Stomach (tissue), 19 donors: ENCODE measurements around the gene TAPT1. TPM values are rescaled to one million over a fixed set of nuclear protein-coding genes. Genes with fewer than 3 reads are reported as not detected.
"Not testable (repeated sequence)": the region's sequence is repeated elsewhere in the genome, so short reads cannot be mapped to it uniquely, and the experiment has no call there.

Experiments
- DNase-seq, 2 donors: peaks; one replicate each; pipeline versions ENCODE4 v3.0.0 to v3.0.0-alpha.2; 2013 to 2019
- H3K27ac ChIP-seq, 5 donors: fragments of 200-600 bp in 4 of 5; sonication (generic) in 4 of 5; one replicate each; pipeline ENCODE4 v1.5.1; 2013 to 2019; ENCODE audit warnings: mild to moderate bottlenecking in 1 of 5, moderate library complexity in 1 of 5
- H3K27me3 ChIP-seq, 3 donors: fragments of 200-600 bp; sonication (generic); one replicate each; pipeline ENCODE4 v1.5.1; 2017 to 2019; ENCODE audit warnings: mixed run types in 1 of 3
- H3K36me3 ChIP-seq, 4 donors: fragments of 200-600 bp; sonication (generic); 1 replicate in 3 of 4; 2 replicates in 1 of 4; pipeline ENCODE4 v1.5.1; 2016 to 2019
- H3K4me1 ChIP-seq, 4 donors: fragments of 200-600 bp; sonication (generic); one replicate each; pipeline ENCODE4 v1.5.1; 2016 to 2019
- H3K4me3 ChIP-seq, 4 donors: fragments of 200-600 bp; sonication (generic) in 3 of 4; one replicate each; pipeline ENCODE4 v1.5.1; 2016 to 2019; ENCODE audit warnings: mild to moderate bottlenecking in 1 of 4
- H3K9me3 ChIP-seq, 4 donors: fragments of 200-600 bp; sonication (generic); one replicate each; pipeline ENCODE4 v1.5.1; 2016 to 2019
- EP300 ChIP-seq: sonication (generic); formaldehyde crosslinking; IDR thresholded peaks from one replicate; pipeline ENCODE4 v1.6.1; 2017; ENCODE audit warnings: antibody characterized with exemption
- POLR2A ChIP-seq, 4 donors: fragments of 450-650 bp; IDR thresholded peaks; one replicate each; pipeline ENCODE4 v1.6.1; 2016; ENCODE audit warnings: antibody characterized with exemption in 4 of 4, control low read depth in 2 of 4, mild to moderate bottlenecking in 1 of 4, moderate library complexity in 1 of 4
- POLR2AphosphoS5 ChIP-seq, 3 donors: sonication (generic); formaldehyde crosslinking; IDR thresholded peaks; one replicate each; pipeline ENCODE4 v1.6.1; 2016; ENCODE audit warnings: antibody characterized with exemption in 3 of 3
- WGBS, 5 donors: extraction: QIAGEN DNeasy Blood & Tissue Kit in 3 of 5; methylation state at CpG; one replicate each; pipeline versions ENCODE4 v1.1.5 to v1.1.7; 2013 to 2018; 5-methylcytosine and 5-hydroxymethylcytosine counted together
- intact Hi-C: fragments of 100-400 bp; cut with DNase I; formaldehyde crosslinking; loops from one replicate; pipeline ENCODE4 v1.15.1; 2023; ENCODE audit warnings: low total_unique reads
- long read RNA-seq, 10 donors: transcript quantifications; one replicate each; lab custom pipeline, GENCODE V29; 2026
- polyA plus RNA-seq, 3 donors: library from polyadenylated mRNA; stranded (reverse); fragments of 200-250 nt; gene quantifications; one replicate each; pipeline ENCODE4 v1.2.3, GENCODE V29; 2013
- total RNA-seq, 5 donors: library from RNA; depleted of rRNA; stranded (reverse); fragments of >200 nt; gene quantifications; one replicate each; pipeline versions ENCODE4 v1.1.0 to v1.2.3, GENCODE V29; 2014 to 2016
- TF ChIP-seq, protein P1 (sequence below), 7 experiments: fragments of 450-650 bp in 4 of 7; fragments of 200-600 bp in 3 of 7; sonication (generic) in 3 of 7; IDR thresholded peaks; one replicate each; pipeline ENCODE4 v1.5.1; 2016 to 2019; ENCODE audit warnings: antibody characterized with exemption in 7 of 7, control low read depth in 2 of 7, mild to moderate bottlenecking in 1 of 7
- donor health status: healthy with polysubstance abuse.
- donor health status: Bipolar disorder and iron deficiency.
- donor health status: healthy.

TAPT1 gene
- 10 to 100 TPM; 12.8 to 97.8 (median 33.0) TPM for total RNA-seq
- 10 to 100 TPM in 1 of 3 donors, 1 to 10 TPM in 2; 5.9 to 10.8 (median 7.6) TPM for polyA plus RNA-seq
- long read RNA-seq, donor 1, full-length matches to known transcripts = 2 of 2 reads
- long read RNA-seq, donor 1, partial matches to known transcripts = 0 of 2 reads
- long read RNA-seq, donor 1, other reads (novel, unspliced or antisense) = 0 of 2 reads
- long read RNA-seq, donor 2, full-length matches to known transcripts = 3 of 3 reads
- long read RNA-seq, donor 2, partial matches to known transcripts = 0 of 3 reads
- long read RNA-seq, donor 2, other reads (novel, unspliced or antisense) = 0 of 3 reads
- long read RNA-seq, donor 3, full-length matches to known transcripts = 3 of 3 reads
- long read RNA-seq, donor 3, partial matches to known transcripts = 0 of 3 reads
- long read RNA-seq, donor 3, other reads (novel, unspliced or antisense) = 0 of 3 reads
- long read RNA-seq, donor 4 = 0 reads
- long read RNA-seq, donor 5 = 0 reads
- long read RNA-seq, donor 6 = 0 reads
- long read RNA-seq, donor 7, full-length matches to known transcripts = 2 of 2 reads
- long read RNA-seq, donor 7, partial matches to known transcripts = 0 of 2 reads
- long read RNA-seq, donor 7, other reads (novel, unspliced or antisense) = 0 of 2 reads
- long read RNA-seq, donor 8, full-length matches to known transcripts = 2 of 2 reads
- long read RNA-seq, donor 8, partial matches to known transcripts = 0 of 2 reads
- long read RNA-seq, donor 8, other reads (novel, unspliced or antisense) = 0 of 2 reads
- long read RNA-seq, donor 9, full-length matches to known transcripts = 5 of 5 reads
- long read RNA-seq, donor 9, partial matches to known transcripts = 0 of 5 reads
- long read RNA-seq, donor 9, other reads (novel, unspliced or antisense) = 0 of 5 reads
- long read RNA-seq, donor 10 = 0 reads

GRCh38 chr4:16225863-16226815 lies at the start of gene TAPT1:
TAPT1 (minus strand) TSS chr4:16226471; CDS start chr4:16226457, 14 bp downstream.
- no peaks in the 10 kb centered on the region for H3K9me3 ChIP-seq
- DNase-seq = peak; percentile 83 to 94
- TF ChIP-seq EP300 = no peak
- peak; percentile 1 to 57 (median 56) for TF ChIP-seq POLR2AphosphoS5 (IDR thresholded peaks at IDR 0.05)
- 0% methylated on average over 22 to 132 of the region's 143 CpGs for WGBS, 5 donors
- no peaks in the 10 kb centered on the region for H3K27me3 ChIP-seq
- peak within 1 kb of the TSS; percentile 93 to 99 (median 98) for H3K27ac ChIP-seq
- peaks cover 22 to 66% (median 51%) of the 10 kb centered on the region in 4 donors for H3K4me1 ChIP-seq
- peak within 1 kb of the TSS; percentile 71 to 94 (median 84) for H3K4me3 ChIP-seq
- H3K36me3 ChIP-seq = no peaks in the 10 kb centered on the region
- intact Hi-C loops = no loop called here

- Histone ChIP-seq H3K9me3 (peaks cover 0 to 4% (median 3%) of the 10 kb centered on the region in 4 donors), H3K36me3 (no peaks in the 10 kb centered on the region), H3K4me3 (no peak overlapping the region), H3K27ac (no peak overlapping the region), H3K27me3 (no peaks in the 10 kb centered on the region), H3K4me1 (peaks cover 0 to 13% (median 2%) of the 10 kb centered on the region in 4 donors)
- intact Hi-C loops = loop anchor here (10.0 kb wide), 1 partner anchor 387 kb away; no protein-coding TSS in a partner anchor
- 48 to 61% (median 50%) methylated on average over 4 of the region's 4 CpGs for WGBS, 5 donors
- TF ChIP-seq EP300 (no peak), POLR2A (IDR thresholded peaks at IDR 0.05) (no peak), POLR2AphosphoS5 (IDR thresholded peaks at IDR 0.05) (no peak)
- TF ChIP-seq, protein P1, sequence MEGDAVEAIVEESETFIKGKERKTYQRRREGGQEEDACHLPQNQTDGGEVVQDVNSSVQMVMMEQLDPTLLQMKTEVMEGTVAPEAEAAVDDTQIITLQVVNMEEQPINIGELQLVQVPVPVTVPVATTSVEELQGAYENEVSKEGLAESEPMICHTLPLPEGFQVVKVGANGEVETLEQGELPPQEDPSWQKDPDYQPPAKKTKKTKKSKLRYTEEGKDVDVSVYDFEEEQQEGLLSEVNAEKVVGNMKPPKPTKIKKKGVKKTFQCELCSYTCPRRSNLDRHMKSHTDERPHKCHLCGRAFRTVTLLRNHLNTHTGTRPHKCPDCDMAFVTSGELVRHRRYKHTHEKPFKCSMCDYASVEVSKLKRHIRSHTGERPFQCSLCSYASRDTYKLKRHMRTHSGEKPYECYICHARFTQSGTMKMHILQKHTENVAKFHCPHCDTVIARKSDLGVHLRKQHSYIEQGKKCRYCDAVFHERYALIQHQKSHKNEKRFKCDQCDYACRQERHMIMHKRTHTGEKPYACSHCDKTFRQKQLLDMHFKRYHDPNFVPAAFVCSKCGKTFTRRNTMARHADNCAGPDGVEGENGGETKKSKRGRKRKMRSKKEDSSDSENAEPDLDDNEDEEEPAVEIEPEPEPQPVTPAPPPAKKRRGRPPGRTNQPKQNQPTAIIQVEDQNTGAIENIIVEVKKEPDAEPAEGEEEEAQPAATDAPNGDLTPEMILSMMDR (IDR thresholded peaks at IDR 0.05) = no peak
- DNase-seq = peak in 1 of 2 donors; percentile 24
Observed at GRCh38 chr4:16271411-16271810, 45.1 kb upstream of the TAPT1 start.

GRCh38 chr4:16270454-16271328 lies 44.4 kb upstream of the TAPT1 start:
- WGBS, 5 donors = 66 to 84% (median 80%) methylated on average over 6 of the region's 6 CpGs
- Histone ChIP-seq H3K9me3 (no peaks in the 10 kb centered on the region), H3K4me1 (peaks cover 0 to 13% (median 2%) of the 10 kb centered on the region in 4 donors), H3K27ac (no peak overlapping the region), H3K36me3 (no peaks in the 10 kb centered on the region), H3K27me3 (no peaks in the 10 kb centered on the region), H3K4me3 (no peak overlapping the region)
- intact Hi-C loops = loop anchor here (10.0 kb wide), 1 partner anchor 386 kb away; no protein-coding TSS in a partner anchor
- TF ChIP-seq POLR2AphosphoS5 (IDR thresholded peaks at IDR 0.05) = no peak
- TF ChIP-seq, protein P1 (IDR thresholded peaks at IDR 0.05) = no peak
- no peak for DNase-seq

- H3K36me3 ChIP-seq, H3K27me3 ChIP-seq, H3K9me3 ChIP-seq, H3K4me3 ChIP-seq, DNase-seq, H3K27ac ChIP-seq: not testable (repeated sequence)
- WGBS, 5 donors = 67 to 85% (median 73%) methylated on average over 4 of the region's 4 CpGs
- intact Hi-C loops = loop anchor here (5.0 to 10.0 kb wide), 2 partner anchors 243 to 385 kb away; no protein-coding TSS in a partner anchor
- peaks cover 0 to 16% (median 2%) of the 10 kb centered on the region in 4 donors for H3K4me1 ChIP-seq
Observed at GRCh38 chr4:16269742-16270453, 43.6 kb upstream of the TAPT1 start.
